Epithelial cell of proximal tubule (primary cell): ENCODE results near the gene RALY. TPM values are rescaled to one million over a fixed set of nuclear protein-coding genes. Genes with fewer than 3 reads are reported as not detected.

Source experiments
- DNase-seq: peaks from one replicate; pipeline ENCODE4 v3.0.0-alpha.2; 2011; ENCODE audit warnings: low read depth
- H3K4me3 ChIP-seq: 2 replicates; pipeline ENCODE4 v1.5.1; 2011; ENCODE audit warnings: low read depth, mild to moderate bottlenecking, low read length
- total RNA-seq: library from RNA; depleted of rRNA; stranded (reverse); fragments of >200 nt; gene quantifications from 2 replicates; pipeline ENCODE4 v1.2.3, GENCODE V29; 2015
- TF ChIP-seq, protein P1 (sequence below): conservative IDR thresholded peaks from 2 replicates; pipeline ENCODE4 v1.5.1; 2012; ENCODE audit warnings: low read depth, mild to moderate bottlenecking, low read length

The RALY gene
- total RNA-seq, 1 donor from 2014 or later: 111 TPM

- DNase-seq: no peak
- TF ChIP-seq, protein P1, sequence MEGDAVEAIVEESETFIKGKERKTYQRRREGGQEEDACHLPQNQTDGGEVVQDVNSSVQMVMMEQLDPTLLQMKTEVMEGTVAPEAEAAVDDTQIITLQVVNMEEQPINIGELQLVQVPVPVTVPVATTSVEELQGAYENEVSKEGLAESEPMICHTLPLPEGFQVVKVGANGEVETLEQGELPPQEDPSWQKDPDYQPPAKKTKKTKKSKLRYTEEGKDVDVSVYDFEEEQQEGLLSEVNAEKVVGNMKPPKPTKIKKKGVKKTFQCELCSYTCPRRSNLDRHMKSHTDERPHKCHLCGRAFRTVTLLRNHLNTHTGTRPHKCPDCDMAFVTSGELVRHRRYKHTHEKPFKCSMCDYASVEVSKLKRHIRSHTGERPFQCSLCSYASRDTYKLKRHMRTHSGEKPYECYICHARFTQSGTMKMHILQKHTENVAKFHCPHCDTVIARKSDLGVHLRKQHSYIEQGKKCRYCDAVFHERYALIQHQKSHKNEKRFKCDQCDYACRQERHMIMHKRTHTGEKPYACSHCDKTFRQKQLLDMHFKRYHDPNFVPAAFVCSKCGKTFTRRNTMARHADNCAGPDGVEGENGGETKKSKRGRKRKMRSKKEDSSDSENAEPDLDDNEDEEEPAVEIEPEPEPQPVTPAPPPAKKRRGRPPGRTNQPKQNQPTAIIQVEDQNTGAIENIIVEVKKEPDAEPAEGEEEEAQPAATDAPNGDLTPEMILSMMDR: no peak
- no peak overlapping the region for H3K4me3 ChIP-seq
These were observed 39.2 kb upstream of the RALY start for GRCh38 chr20:33954504-33954903.

GRCh38 chr20:33963751-33964150 lies 30.0 kb upstream of the RALY start:
- TF ChIP-seq, protein P1: no peak
- no peak for DNase-seq
- H3K4me3 ChIP-seq: no peak overlapping the region

DNA sequence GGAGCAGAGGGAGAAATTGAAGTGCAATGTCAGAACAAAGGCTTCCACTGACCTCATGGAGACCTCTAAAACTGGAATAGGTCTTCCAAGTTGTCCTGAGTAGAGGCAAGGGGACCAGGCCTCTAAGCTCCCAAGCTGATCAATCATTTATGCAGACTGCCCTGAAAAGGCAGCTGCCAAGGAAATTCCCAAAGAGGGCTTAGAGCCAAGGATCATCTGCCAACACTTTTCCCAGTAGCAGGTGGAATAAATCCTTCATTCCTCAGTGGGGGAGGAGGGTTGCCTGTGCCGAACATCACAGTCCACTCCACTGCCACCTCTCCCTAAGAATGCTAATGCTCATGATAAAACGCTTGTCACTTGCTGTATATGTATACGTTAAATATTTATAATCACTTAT lies 29.3 kb upstream of the RALY start:
- TF ChIP-seq, protein P1: no peak
- H3K4me3 ChIP-seq: no peak overlapping the region
- DNase-seq: no peak

DNA sequence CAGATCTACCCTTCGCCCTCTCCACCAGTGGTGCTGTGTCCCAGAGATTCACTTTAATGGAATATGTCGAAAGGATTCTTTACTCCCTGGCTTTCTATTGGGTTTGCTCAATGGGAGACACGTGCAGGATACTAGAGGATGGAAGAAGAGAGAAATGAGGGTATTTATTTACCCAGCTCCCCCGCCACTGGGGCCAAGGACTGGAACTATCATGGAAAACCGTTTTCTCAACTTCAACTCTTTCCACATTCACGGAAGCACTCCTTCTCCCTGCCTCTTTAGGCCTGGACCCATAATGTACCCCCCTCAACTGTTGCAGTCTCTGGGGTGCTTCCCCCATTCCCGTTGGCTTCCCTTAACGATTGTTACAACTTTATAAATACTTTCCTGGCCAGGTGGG lies 26.6 kb upstream of the RALY start:
- TF ChIP-seq, protein P1: no peak
- DNase-seq: no peak
- H3K4me3 ChIP-seq: no peak overlapping the region

DNA sequence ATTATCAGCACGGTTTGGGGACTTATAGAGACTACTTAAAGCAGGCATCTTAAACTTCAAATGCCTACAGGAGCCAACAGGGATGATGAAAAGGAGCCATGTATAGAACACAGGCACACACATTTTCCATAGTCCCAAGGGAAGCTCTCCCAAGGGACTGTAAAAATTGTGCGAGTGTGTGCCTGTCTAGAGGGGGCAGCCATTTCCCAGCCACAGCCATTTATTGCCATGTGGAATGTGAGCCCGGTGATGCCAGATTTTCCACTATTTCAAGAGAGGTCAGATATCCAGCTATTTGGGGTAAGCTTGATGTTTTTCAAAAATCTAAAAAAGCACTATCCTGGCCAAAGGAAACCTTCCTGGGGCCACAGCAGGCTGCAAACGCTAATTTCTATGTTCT lies 24.1 kb upstream of the RALY start:
- no peak overlapping the region for H3K4me3 ChIP-seq
- no peak for DNase-seq
- TF ChIP-seq, protein P1: no peak

- H3K4me3 ChIP-seq: no peak overlapping the region
- DNase-seq: no peak
- TF ChIP-seq, protein P1: no peak
These were observed 23.5 kb upstream of the RALY start for GRCh38 chr20:33970229-33970628.

DNA sequence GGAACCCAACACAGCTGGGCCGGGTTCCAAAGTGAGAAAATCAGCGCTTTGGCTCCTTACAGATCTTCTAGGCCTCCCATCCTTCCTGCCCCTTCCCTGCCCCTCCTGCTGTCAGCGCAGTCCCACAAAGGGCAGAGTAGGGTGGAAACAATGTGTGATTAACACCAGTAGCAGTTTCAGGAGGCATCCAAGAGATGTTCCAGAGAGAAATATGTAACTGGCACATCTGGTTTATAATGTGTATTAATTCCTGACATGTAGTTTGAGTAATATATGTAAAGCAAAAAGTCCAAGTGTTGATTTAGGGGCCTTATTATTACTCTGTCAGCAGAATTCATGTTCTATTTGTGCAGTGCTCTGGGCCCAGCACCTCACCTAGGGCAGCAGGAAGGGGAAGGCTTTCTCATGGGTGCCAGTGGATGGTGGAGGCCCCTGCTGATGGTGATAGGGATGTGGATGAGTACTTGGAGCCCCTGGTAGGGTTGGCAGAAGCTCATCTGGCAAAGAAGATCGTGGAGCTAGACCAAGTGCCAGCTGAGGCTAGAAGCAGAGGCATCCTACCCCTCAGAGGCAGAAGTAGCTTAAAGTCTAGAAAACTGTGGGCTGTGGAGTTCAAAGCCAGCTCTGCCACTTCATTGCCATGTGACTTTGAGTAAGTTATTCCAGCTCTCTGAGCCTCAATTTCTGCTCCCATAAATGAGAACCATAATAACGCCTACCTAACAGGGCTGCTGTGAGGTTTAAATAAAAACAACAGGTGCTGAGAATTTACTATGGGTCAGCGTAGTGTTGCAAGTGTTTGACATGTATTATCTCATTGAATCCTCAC lies 22.4 kb upstream of the RALY start:
- TF ChIP-seq, protein P1: no peak
- DNase-seq: no peak
- no peak overlapping the region for H3K4me3 ChIP-seq
